Panc1 (cell line): Measurements from ENCODE around the gene POGK. TPM values are rescaled to one million over a fixed set of nuclear protein-coding genes. Genes with fewer than 3 reads are reported as not detected.

ENCODE experiments used
- total RNA-seq: library from RNA; stranded (reverse); gene quantifications from one replicate; pipeline ENCODE4 v1.2.1, GENCODE V29; 2021; ENCODE audit not compliant: unreplicated experiment

POGK gene
- total RNA-seq, 1 experiment from 2014 or later: 49.5 TPM

Other genes starting within 250 kb of the POGK start
- 12.3 TPM for gene TADA1, start 36.8 kb downstream of the POGK start, total RNA-seq
- 0.08 TPM for gene ILDR2, start 136.1 kb downstream of the POGK start, total RNA-seq
- gene MAEL, start 149.8 kb downstream of the POGK start, total RNA-seq: not detected